ENCODE results near the gene MISFA.

- TF ChIP-seq EZH2phosphoT487 (IDR thresholded peaks at IDR 0.05; ENCODE audit: insufficient read depth, low read depth) (no peak), EZH2 (IDR thresholded peaks at IDR 0.05; ENCODE audit: insufficient read depth, poor library complexity, severe bottlenecking) (no peak)
Measured at GRCh38 chr11:18608376-18608775, 8.8 kb downstream of the MISFA start.
